ENCODE data around the gene ST6GAL1.

Gene ST6GAL1

DNA sequence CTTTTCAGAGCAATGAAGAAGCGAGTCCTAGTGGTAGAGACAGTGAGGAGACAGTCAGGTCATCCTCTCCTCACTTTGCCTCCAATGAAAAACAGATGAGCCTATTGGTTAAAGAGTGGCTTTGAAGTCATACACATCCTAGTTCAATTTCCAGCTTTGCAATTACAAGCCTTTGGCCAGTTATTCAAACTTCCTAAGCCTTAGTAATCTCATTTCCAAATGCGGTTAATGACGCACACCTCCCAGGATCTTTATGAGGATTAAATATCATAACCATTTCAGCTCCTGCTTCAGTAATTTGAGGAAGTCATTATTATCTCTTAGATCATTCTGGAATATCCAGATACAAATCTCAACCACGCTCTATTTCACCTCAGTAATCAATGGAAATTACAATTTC lies 10.0 kb upstream of the ST6GAL1 start:
- TF ChIP-seq CTCF (IDR thresholded peaks at IDR 0.05; ENCODE audit: insufficient read depth, low read depth, low read length, missing control alignments), result no peak
- H3K4me3 ChIP-seq (ENCODE audit: low read depth, low read length), result no peak overlapping the region
- no peak for DNase-seq (ENCODE audit: low read depth)

GRCh38 chr3:186920796-186921195 lies 9.5 kb upstream of the ST6GAL1 start:
- DNase-seq (ENCODE audit: low read depth), result no peak
- H3K4me3 ChIP-seq (ENCODE audit: low read depth, low read length), result no peak overlapping the region
- TF ChIP-seq CTCF (IDR thresholded peaks at IDR 0.05; ENCODE audit: insufficient read depth, low read depth, low read length, missing control alignments), result no peak

- H3K4me3 ChIP-seq (ENCODE audit: low read depth, low read length), result no peak overlapping the region
- no peak for TF ChIP-seq CTCF (IDR thresholded peaks at IDR 0.05; ENCODE audit: insufficient read depth, low read depth, low read length, missing control alignments)
- DNase-seq (ENCODE audit: low read depth), result no peak
Observed at GRCh38 chr3:186921578-186921977, 8.7 kb upstream of the ST6GAL1 start.

DNA sequence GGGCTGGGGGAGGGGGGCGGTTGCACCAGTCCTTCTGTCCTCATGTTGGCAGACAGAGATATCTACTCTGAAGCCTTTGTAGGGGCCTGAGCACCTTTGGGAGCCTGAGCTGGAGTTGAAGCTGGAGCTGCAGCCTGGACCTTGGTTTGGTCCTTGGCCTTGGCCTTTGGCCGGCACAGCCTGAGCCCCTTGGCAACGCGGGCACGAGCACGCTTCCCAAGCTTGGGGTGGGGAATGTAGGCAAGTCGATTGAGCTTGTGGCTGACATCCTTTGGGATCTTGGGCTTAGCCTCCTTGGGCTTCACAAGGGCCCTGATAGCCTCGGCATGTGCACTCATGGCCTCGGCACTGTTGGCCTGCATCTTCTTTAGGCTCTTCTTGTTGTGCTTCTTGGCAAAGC lies 8.1 kb upstream of the ST6GAL1 start:
- no peak for TF ChIP-seq CTCF (IDR thresholded peaks at IDR 0.05; ENCODE audit: insufficient read depth, low read depth, low read length, missing control alignments)
- no peak overlapping the region for H3K4me3 ChIP-seq (ENCODE audit: low read depth, low read length)
- no peak for DNase-seq (ENCODE audit: low read depth)

GRCh38 chr3:186922790-186923189 lies 7.5 kb upstream of the ST6GAL1 start:
- no peak for DNase-seq (ENCODE audit: low read depth)
- TF ChIP-seq CTCF (IDR thresholded peaks at IDR 0.05; ENCODE audit: insufficient read depth, low read depth, low read length, missing control alignments), result no peak
- no peak overlapping the region for H3K4me3 ChIP-seq (ENCODE audit: low read depth, low read length)

GRCh38 chr3:186923241-186923640 lies 7.1 kb upstream of the ST6GAL1 start:
- no peak for DNase-seq (ENCODE audit: low read depth)
- no peak for TF ChIP-seq CTCF (IDR thresholded peaks at IDR 0.05; ENCODE audit: insufficient read depth, low read depth, low read length, missing control alignments)
- H3K4me3 ChIP-seq (ENCODE audit: low read depth, low read length), result no peak overlapping the region

DNA sequence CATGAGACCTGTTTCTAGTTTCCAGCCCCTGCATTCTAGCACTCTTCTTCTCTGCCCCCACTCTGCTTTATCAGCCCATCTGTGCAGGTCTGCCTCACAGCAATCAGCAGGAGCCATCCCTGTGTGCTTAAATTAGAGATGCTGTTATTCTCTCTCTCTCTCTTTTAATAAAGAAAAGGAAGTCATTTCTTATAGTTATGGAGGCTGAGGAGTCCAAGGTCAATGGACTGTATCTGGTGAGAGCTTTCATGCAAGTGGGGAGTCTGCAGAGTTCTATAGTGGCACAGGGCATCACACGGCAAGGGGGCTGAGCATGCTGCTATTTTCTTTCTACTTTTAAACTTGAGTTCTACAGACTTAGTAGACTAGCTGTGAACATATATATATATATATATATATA lies 4.5 kb upstream of the ST6GAL1 start:
- DNase-seq (ENCODE audit: low read depth), result no peak
- TF ChIP-seq CTCF (IDR thresholded peaks at IDR 0.05; ENCODE audit: insufficient read depth, low read depth, low read length, missing control alignments), result no peak
- H3K4me3 ChIP-seq (ENCODE audit: low read depth, low read length), result no peak overlapping the region
